Right atrium auricular region (tissue), 2 donors: ENCODE results near the gene FBXL17. TPM values are rescaled to one million over a fixed set of nuclear protein-coding genes. Genes with fewer than 3 reads are reported as not detected.

Source experiments
- DNase-seq: peaks from one replicate; pipeline ENCODE4 v3.0.0-alpha.2; 2019; ENCODE audit warnings: low spot score
- H3K27ac ChIP-seq, 2 donors: fragments of 200-600 bp; sonication (generic); 1 replicate in 1 of 2; 2 replicates in 1 of 2; pipeline ENCODE4 v1.5.1; 2016 to 2019
- H3K27me3 ChIP-seq, 2 donors: fragments of 200-600 bp; sonication (generic); one replicate each; pipeline versions ENCODE4 v1.5.1 to v1.6.0; 2017 to 2019
- H3K36me3 ChIP-seq: fragments of 200-600 bp; sonication (generic); one replicate; pipeline ENCODE4 v1.5.1; 2016
- H3K4me1 ChIP-seq, 2 donors: fragments of 200-600 bp; sonication (generic); one replicate each; pipeline versions ENCODE4 v1.5.1 to v1.6.0; 2017 to 2019
- H3K4me3 ChIP-seq, 2 donors: fragments of 200-600 bp; sonication (generic); 1 replicate in 1 of 2; 2 replicates in 1 of 2; pipeline ENCODE4 v1.5.1; 2017 to 2019; ENCODE audit warnings: mild to moderate bottlenecking in 1 of 2, moderate library complexity in 1 of 2
- H3K9me3 ChIP-seq, 2 donors: fragments of 200-600 bp; sonication (generic); one replicate each; pipeline ENCODE4 v1.5.1; 2019
- total RNA-seq, 2 donors: library from RNA; depleted of rRNA; stranded (reverse); fragments of >200 nt; gene quantifications; one replicate each; pipeline ENCODE4 v1.1.0, GENCODE V29; 2016
- TF ChIP-seq, protein P1 (sequence below), 2 donors: fragments of 200-600 bp; sonication (generic); IDR thresholded peaks; one replicate each; pipeline ENCODE4 v1.5.1; 2019; ENCODE audit warnings: antibody characterized with exemption in 2 of 2

The FBXL17 gene
- total RNA-seq, 2 donors from 2014 or later = 16.1 to 31.7 TPM

DNA sequence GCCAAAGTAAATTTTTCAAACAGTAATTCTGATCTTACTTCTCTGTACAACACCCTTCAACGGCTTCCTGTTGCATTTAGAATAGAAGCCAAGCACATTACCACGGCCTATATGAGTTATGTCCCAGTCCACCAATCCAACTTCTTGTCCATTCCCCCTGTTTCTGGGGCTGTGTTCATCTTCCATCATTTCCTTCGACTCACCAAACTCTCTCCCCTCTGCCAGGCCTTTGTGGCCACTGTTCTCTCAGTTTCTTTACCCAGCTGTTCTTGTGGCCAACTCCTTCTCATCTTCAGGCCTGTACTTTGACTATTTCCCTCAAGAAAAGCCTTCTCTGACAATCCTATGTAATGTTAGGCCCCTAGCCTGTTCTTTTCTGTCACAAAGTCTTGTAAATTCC, 451.8 kb downstream of the FBXL17 start:
- TF ChIP-seq, protein P1, sequence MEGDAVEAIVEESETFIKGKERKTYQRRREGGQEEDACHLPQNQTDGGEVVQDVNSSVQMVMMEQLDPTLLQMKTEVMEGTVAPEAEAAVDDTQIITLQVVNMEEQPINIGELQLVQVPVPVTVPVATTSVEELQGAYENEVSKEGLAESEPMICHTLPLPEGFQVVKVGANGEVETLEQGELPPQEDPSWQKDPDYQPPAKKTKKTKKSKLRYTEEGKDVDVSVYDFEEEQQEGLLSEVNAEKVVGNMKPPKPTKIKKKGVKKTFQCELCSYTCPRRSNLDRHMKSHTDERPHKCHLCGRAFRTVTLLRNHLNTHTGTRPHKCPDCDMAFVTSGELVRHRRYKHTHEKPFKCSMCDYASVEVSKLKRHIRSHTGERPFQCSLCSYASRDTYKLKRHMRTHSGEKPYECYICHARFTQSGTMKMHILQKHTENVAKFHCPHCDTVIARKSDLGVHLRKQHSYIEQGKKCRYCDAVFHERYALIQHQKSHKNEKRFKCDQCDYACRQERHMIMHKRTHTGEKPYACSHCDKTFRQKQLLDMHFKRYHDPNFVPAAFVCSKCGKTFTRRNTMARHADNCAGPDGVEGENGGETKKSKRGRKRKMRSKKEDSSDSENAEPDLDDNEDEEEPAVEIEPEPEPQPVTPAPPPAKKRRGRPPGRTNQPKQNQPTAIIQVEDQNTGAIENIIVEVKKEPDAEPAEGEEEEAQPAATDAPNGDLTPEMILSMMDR (IDR thresholded peaks at IDR 0.05) = no peak

DNA sequence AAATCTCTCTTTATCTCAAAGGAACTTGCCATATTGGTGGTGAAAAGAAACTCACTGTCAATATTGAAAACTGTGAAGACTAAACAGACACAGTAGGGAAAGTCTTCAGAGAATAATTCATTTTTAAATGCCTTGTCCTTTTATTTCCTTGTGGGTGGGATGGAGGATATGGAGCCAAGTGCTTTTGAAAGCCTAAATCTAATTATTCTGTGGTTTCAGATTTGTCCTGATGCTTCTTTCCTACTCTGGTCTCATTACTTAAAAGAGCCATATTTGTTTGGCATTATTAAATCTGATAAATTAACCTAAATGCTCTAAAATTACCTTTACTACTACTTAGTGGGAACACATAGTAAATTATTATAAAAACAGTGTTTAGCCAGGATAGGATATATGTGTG, 452.8 kb downstream of the FBXL17 start:
- H3K4me3 ChIP-seq = no peak overlapping the region
- TF ChIP-seq, protein P1 (IDR thresholded peaks at IDR 0.05) = no peak
- no peaks in the 10 kb centered on the region for H3K36me3 ChIP-seq
- no peak overlapping the region for H3K27ac ChIP-seq
- H3K4me1 ChIP-seq = no peaks in the 10 kb centered on the region
- no peaks in the 10 kb centered on the region for H3K27me3 ChIP-seq
- H3K9me3 ChIP-seq = no peaks in the 10 kb centered on the region
- no peak for DNase-seq

More for the DNA sequence above, 451.8 kb downstream of the FBXL17 start:
- no peak overlapping the region for H3K4me3 ChIP-seq
- DNase-seq = no peak
- no peaks in the 10 kb centered on the region for H3K9me3 ChIP-seq
- H3K36me3 ChIP-seq = no peaks in the 10 kb centered on the region
- H3K4me1 ChIP-seq = no peaks in the 10 kb centered on the region
- no peak overlapping the region for H3K27ac ChIP-seq
- no peaks in the 10 kb centered on the region for H3K27me3 ChIP-seq

DNA sequence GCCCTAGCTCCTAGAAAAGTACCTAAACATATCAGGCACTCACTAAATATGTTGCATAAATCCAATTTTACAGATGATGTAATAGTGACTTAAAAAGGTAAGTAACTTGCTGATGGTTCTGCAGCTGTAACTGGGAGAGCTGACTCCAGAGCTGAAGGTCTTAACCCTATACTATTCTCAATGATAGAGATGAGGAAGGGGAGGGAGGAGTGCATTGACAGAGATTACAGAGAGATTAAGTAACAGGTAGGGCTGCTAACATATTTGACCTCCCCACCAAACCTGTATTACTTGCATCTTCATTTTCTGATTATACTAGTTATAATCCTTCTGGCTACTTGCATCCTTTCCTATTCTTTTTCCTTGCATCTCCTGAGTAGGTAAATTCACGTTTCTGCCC, 455.8 kb downstream of the FBXL17 start:
- Histone ChIP-seq H3K9me3 (no peaks in the 10 kb centered on the region), H3K36me3 (no peaks in the 10 kb centered on the region), H3K27me3 (no peaks in the 10 kb centered on the region), H3K27ac (no peak overlapping the region), H3K4me3 (no peak overlapping the region), H3K4me1 (no peaks in the 10 kb centered on the region)
- no peak for DNase-seq
- TF ChIP-seq, protein P1 (IDR thresholded peaks at IDR 0.05) = no peak

DNA sequence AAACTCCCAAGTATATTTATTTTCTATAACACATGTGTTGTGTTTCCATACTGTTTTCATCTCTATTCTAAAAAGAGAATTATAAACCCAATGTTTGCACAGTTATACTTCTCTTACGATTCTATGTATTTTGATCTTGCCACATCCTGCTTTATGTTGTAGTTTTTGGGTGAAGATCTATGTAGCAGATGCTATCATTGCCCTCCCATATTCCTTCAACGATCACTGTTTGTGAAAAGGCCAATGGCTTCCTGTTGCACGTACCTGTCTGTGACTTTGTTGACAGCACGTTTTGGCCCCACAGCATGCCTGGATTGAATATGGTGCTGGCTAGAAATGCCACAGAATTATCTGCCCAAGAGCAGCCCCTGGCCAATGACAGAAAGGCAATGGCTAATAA, 456.7 kb downstream of the FBXL17 start:
- H3K4me1 ChIP-seq = no peaks in the 10 kb centered on the region
- no peaks in the 10 kb centered on the region for H3K27me3 ChIP-seq
- DNase-seq = no peak
- no peak overlapping the region for H3K27ac ChIP-seq
- H3K36me3 ChIP-seq = no peaks in the 10 kb centered on the region
- no peak overlapping the region for H3K4me3 ChIP-seq
- TF ChIP-seq, protein P1 (IDR thresholded peaks at IDR 0.05) = no peak
- no peaks in the 10 kb centered on the region for H3K9me3 ChIP-seq

DNA sequence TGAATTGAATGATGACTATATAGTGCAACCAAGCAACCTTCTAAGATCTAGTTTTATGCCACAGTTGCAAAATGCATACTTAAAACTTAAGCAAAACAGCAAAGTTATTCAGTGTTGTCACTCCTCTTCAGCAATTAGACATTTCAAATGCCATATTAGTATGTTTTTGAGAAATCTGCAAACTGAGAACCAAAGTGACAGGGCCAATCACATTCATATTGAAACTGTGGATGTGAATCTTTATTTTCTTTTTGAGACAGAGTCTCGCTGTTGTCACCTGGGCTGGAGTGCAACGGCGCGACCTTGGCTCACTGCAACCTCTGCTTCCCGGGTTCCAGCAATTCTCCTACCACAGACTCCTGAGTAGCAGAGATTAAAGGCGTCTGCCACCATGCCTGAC, 461.9 kb downstream of the FBXL17 start:
- no peak for DNase-seq
- TF ChIP-seq, protein P1 (IDR thresholded peaks at IDR 0.05) = no peak
- Histone ChIP-seq H3K36me3 (no peaks in the 10 kb centered on the region), H3K27ac (no peak overlapping the region), H3K27me3 (no peaks in the 10 kb centered on the region), H3K4me3 (no peak overlapping the region), H3K9me3 (no peaks in the 10 kb centered on the region), H3K4me1 (no peaks in the 10 kb centered on the region)

DNA sequence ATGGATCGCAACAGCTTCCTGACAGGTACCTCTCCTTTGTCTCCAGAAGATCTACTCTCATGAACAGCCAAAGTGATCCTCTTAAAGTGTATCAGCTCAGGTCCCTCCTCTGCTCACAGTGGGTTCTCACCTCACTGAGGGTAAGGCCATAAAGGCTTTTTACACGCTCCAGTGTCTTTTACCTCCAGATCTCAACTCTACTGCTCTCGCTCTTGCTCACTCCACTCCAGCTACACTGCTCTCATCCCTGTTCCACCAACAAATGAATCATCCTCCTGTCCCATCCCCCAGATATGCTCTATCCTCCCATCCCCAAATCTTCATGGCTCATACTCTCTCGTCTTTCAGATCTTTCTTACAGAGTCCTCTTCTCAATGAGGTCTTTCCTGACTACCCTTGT, 462.5 kb downstream of the FBXL17 start:
- DNase-seq = no peak
- Histone ChIP-seq H3K36me3 (no peaks in the 10 kb centered on the region), H3K9me3 (no peaks in the 10 kb centered on the region), H3K4me1 (no peaks in the 10 kb centered on the region), H3K27me3 (no peaks in the 10 kb centered on the region), H3K27ac (no peak overlapping the region), H3K4me3 (no peak overlapping the region)
- TF ChIP-seq, protein P1 (IDR thresholded peaks at IDR 0.05) = no peak
